ENCODE results near the gene PEAR1.

DNA sequence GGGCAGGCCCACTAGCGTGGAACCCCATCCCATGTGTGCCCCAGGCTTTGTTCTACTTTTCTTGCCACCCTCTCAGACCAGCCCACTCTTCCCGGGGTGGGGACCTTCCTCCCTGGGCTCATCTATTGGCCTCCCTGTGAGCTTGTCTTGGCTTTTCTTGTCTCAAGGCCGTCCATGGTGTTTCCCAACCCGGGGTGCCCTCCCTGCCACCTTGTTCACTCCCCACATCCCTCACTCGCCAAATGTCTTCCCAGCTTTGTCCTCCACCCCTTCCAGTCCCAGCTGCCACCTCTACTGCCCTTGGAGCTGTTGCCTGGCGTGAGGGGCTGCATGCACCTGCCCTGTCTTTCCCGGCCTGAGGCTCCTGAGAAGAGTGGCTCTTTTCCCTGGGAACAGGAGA lies 45.3 kb downstream of the PEAR1 start:
- TF ChIP-seq, protein P1, sequence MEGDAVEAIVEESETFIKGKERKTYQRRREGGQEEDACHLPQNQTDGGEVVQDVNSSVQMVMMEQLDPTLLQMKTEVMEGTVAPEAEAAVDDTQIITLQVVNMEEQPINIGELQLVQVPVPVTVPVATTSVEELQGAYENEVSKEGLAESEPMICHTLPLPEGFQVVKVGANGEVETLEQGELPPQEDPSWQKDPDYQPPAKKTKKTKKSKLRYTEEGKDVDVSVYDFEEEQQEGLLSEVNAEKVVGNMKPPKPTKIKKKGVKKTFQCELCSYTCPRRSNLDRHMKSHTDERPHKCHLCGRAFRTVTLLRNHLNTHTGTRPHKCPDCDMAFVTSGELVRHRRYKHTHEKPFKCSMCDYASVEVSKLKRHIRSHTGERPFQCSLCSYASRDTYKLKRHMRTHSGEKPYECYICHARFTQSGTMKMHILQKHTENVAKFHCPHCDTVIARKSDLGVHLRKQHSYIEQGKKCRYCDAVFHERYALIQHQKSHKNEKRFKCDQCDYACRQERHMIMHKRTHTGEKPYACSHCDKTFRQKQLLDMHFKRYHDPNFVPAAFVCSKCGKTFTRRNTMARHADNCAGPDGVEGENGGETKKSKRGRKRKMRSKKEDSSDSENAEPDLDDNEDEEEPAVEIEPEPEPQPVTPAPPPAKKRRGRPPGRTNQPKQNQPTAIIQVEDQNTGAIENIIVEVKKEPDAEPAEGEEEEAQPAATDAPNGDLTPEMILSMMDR (IDR thresholded peaks at IDR 0.05) = no peak
- no peak for TF ChIP-seq EP300 (IDR thresholded peaks at IDR 0.05)
